GM18526 (cell line): ENCODE results near the gene COX6A2.
A peak's percentile ranks its signal among the peaks of the same experiment; 100 is the strongest.

Source experiments
- POLR2A ChIP-seq: IDR thresholded peaks from 3 replicates; pipeline ENCODE4 v1.6.1; 2011; ENCODE audit not compliant: insufficient read length; ENCODE audit errors: extremely low read depth

Gene COX6A2

DNA sequence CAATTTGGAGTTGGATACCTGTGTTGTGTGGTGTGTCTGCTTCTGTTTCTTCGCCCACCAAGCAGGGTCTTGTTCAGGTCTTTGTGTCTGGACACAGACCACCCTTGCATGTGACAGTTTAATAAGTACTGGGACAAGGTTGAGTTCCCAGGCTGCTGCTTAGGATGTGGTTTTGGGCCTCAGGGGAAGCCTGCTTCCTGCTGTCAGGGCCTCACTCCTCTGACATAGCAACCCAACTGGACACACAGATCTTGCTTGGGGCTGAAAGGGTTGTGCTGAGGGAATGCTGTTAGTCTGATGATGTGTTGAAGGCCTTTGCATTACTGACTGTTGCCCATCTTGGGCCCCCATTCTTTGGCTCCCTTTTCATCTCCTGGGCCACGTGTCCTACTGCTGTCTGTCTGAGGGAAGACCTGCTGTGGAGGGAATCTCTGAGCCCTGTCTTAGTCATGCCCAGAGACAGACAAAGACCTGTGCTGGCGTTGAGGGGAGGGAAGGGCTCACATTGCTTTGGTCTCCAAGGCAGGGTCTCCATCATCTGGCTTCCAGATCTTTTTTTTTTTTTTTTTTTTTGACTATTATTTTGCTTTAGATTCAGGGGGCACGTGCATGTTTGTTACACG is 39.1 kb upstream of the COX6A2 start:
- TF ChIP-seq POLR2A: no peak

GRCh38 chr16:31466381-31466841 is 38.3 kb upstream of the COX6A2 start:
- no peak for TF ChIP-seq POLR2A

GRCh38 chr16:31465788-31466370 is 37.7 kb upstream of the COX6A2 start:
- TF ChIP-seq POLR2A: no peak

GRCh38 chr16:31464781-31465260 is 36.7 kb upstream of the COX6A2 start:
- TF ChIP-seq POLR2A: no peak

DNA sequence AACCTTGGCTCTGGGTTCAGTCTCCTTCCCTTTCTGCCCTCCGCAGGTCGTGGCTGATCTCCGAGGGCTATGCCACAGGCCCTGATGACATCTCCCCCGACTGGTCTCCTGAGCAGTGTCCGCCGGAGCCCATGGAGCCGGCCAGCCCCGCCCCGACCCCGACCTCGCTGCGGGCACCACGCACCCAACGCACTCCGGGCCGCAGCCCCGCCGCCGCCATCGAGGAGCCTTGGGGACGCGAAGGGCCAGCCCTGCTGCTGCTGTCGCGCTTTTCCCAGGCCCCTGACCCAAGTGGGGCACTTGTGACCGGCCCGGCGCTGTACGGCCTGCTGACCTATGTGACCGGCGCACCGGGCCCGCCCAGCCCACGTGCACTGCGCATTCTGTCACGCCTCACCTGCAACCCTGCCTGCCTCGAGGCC is 36.2 kb upstream of the COX6A2 start:
- TF ChIP-seq POLR2A: no peak

DNA sequence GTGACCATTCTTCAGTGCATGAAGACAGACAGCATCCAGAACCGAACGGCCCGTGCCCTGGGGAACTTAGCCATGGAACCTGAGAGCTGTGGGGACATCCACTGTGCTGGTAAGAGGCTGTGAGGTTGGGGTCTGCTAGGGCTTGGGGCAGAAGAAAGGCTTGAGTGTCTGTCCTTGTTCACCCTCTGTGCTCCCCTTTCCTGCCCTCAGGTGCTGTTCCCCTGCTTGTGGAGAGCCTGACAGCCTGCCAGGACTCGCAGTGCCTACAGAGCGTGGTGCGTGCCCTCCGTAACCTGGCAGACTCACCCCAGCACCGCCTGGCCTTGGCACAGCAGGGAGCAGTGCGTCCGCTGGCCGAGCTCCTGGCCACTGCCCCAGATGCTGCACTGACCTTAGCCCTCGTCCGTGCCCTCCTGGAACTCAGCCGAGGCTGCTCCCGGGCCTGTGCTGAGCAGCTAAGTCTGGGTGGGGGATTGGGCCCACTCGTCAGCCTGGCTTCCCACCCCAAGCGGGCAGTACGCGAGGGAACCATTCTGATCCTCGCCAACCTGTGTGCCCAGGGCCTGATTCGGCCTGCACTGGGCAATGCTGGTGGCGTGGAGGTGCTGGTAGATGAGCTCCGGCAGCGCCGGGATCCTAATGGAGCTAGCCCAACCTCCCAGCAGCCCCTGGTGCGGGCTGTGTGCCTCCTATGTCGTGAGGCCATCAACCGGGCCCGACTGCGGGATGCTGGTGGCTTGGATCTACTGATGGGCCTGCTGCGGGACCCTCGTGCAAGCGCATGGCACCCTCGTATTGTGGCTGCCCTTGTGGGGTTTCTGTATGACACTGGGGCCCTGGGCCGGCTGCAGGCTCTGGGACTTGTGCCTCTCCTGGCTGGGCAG is 34.0 kb upstream of the COX6A2 start:
- no peak for TF ChIP-seq POLR2A

- TF ChIP-seq POLR2A: no peak
These were observed 33.2 kb upstream of the COX6A2 start for GRCh38 chr16:31461201-31461920.

DNA sequence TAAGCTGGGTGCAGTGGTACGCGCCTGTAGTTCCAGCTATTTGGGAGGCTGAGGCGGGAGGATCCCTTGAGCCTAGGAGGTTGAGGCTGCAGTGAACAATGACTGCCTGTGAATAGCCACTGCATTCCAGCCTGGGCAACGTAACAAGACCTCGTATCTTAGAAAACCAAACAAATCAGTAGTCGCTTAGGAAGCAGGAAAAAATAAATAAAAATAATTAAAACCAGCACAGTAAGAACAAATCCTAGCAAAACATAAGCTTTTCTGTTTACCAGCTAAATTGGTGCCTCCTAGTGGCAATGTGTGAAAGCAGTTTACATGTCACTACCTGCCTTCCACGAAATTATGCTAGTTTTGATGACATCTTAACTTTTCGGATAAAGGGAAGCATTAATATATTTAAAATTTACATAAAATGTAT is 32.4 kb upstream of the COX6A2 start:
- no peak for TF ChIP-seq POLR2A

- TF ChIP-seq POLR2A: no peak
These were observed 31.8 kb upstream of the COX6A2 start for GRCh38 chr16:31459687-31460581.

- peak; percentile 86 for TF ChIP-seq POLR2A
These were observed 30.9 kb upstream of the COX6A2 start, which contains the start of gene ARMC5 for GRCh38 chr16:31458844-31459686. Gene ARMC5, plus strand, starts transcription at chr16:31459501. Its CDS starts 24 bp downstream, at chr16:31459525.

DNA sequence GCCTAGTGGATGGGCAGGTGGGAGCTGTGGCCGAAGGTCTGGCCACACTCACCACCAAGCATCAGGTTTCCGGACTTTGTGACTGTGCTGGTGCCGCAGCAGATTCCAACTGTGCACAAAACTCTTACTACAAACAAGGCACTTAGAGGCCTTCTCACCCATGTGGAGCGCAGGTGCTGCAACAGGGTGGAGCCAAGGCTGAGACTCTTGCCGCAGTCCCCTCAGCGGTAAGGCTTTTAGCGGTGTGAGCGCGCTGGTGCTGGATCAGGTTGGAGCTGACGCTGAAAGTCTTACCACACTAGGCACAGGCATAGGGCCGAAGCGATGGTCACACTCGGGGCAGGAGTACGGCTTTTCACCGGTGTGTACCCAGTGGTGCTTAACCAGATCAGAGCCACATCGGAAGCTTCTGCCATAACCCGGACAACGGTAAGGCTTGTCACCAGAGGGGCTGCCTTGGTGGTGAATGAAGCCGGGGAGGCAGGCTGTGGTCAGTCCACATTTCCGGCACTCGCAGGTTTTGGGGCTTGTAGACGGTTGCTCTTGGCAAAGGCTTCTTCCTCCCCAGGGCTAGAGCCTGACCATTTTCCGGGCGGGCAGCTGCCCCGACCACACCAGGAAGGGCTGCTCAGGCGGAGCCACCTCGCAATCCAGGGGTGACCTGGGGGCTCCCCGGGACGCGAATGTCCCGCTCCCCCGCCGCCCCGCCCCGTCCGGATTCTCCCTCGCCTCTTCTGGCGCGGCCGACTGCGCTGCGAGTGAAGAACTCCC is 30.1 kb upstream of the COX6A2 start:
- peak; percentile 23 for TF ChIP-seq POLR2A

DNA sequence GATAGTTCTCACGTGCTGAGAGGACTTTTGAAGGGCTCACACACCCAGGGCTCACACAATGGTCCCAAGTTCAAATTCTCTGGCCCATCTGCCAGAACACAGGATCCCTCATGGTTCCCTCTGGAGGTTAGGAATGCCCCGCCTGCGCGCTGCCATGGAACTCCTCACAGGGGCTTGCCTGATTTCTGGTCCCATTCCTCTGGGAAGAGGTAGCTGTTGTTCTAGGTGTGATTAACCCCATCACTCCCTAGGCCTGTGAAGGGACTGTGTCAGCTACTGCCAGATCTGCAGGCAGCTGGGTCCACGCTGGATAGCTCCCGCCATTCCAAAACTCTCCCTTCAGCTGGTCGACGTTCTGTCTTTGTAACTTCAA is 28.8 kb upstream of the COX6A2 start:
- TF ChIP-seq POLR2A: no peak
